Esophagus muscularis mucosa (tissue), 3 donors: Measurements from ENCODE around the gene AANAT.

Experiments
- EP300 ChIP-seq: sonication (generic); formaldehyde crosslinking; IDR thresholded peaks from one replicate; pipeline ENCODE4 v1.6.1; 2017; ENCODE audit warnings: antibody characterized with exemption
- TF ChIP-seq, protein P1 (sequence below), 3 experiments: fragments of 200-600 bp in 2 of 3; fragments of 450-650 bp in 1 of 3; sonication (generic) in 2 of 3; IDR thresholded peaks; one replicate each; pipeline ENCODE4 v1.5.1; 2017 to 2019; ENCODE audit warnings: antibody characterized with exemption in 3 of 3, mild to moderate bottlenecking in 2 of 3, moderate library complexity in 1 of 3

DNA sequence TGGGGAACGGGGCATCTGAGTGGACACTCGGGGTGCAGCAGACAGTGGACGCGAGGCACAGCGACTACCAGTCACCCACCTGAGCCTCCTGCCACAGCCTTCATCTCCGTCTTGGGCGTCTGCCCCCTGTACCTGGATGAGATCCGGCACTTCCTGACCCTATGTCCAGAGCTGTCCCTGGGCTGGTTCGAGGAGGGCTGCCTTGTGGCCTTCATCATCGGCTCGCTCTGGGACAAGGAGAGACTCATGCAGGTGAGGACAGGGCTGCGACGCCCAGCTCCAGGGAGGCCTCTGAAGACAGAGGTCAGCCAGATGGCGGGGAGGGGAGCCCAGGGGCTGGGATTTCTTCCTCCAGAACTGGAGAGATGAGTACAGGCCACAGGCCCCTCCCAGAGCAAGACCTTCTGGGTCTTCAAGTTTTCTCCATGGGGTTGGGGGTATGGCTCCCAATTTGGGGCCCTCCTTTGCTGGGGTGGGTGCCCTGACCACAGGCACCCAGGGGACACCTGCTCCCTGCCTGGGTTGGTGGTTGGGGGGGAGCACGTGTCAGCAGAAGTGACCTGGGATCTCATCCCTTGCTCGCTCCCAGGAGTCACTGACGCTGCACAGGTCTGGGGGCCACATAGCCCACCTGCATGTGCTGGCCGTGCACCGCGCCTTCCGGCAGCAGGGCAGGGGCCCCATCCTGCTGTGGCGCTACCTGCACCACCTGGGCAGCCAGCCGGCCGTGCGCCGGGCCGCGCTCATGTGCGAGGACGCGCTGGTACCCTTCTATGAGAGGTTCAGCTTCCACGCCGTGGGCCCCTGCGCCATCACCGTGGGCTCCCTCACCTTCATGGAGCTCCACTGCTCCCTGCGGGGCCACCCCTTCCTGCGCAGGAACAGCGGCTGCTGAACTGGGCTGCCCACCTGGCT, 1.9 kb downstream of the AANAT start:
- no peak for TF ChIP-seq EP300
- TF ChIP-seq, protein P1, sequence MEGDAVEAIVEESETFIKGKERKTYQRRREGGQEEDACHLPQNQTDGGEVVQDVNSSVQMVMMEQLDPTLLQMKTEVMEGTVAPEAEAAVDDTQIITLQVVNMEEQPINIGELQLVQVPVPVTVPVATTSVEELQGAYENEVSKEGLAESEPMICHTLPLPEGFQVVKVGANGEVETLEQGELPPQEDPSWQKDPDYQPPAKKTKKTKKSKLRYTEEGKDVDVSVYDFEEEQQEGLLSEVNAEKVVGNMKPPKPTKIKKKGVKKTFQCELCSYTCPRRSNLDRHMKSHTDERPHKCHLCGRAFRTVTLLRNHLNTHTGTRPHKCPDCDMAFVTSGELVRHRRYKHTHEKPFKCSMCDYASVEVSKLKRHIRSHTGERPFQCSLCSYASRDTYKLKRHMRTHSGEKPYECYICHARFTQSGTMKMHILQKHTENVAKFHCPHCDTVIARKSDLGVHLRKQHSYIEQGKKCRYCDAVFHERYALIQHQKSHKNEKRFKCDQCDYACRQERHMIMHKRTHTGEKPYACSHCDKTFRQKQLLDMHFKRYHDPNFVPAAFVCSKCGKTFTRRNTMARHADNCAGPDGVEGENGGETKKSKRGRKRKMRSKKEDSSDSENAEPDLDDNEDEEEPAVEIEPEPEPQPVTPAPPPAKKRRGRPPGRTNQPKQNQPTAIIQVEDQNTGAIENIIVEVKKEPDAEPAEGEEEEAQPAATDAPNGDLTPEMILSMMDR (IDR thresholded peaks at IDR 0.05) = no peak
